Measurements from ENCODE around the gene LIMS2.

LIMS2 gene

GRCh38 chr2:127673291-127674069 is 1.9 kb downstream of the LIMS2 start:
- DNase-seq, result no peak

- DNase-seq, result no peak
These were observed 2.7 kb downstream of the LIMS2 start for GRCh38 chr2:127672341-127673224.

- DNase-seq, result no peak
These were observed 3.6 kb downstream of the LIMS2 start for GRCh38 chr2:127671557-127672302.

GRCh38 chr2:127670957-127671290 is 4.4 kb downstream of the LIMS2 start:
- DNase-seq, result no peak

- DNase-seq, result no peak
These were observed 5.0 kb downstream of the LIMS2 start for GRCh38 chr2:127670055-127670956.

GRCh38 chr2:127669056-127669455 is 6.3 kb downstream of the LIMS2 start:
- no peak for DNase-seq

GRCh38 chr2:127665267-127665893 is 9.9 kb downstream of the LIMS2 start:
- no peak for DNase-seq

GRCh38 chr2:127664895-127665225 is 10.5 kb downstream of the LIMS2 start:
- no peak for DNase-seq

- DNase-seq, result no peak
These were observed 11.1 kb downstream of the LIMS2 start for GRCh38 chr2:127664065-127664894.

GRCh38 chr2:127663566-127664064 is 11.7 kb downstream of the LIMS2 start:
- DNase-seq, result no peak

- no peak for DNase-seq
These were observed 12.3 kb downstream of the LIMS2 start for GRCh38 chr2:127662937-127663565.

- DNase-seq, result no peak
These were observed 13.3 kb downstream of the LIMS2 start for GRCh38 chr2:127661949-127662510.

GRCh38 chr2:127661072-127661649 is 14.2 kb downstream of the LIMS2 start:
- DNase-seq, result no peak

- DNase-seq, result no peak
These were observed 15.1 kb downstream of the LIMS2 start for GRCh38 chr2:127660291-127660578.

GRCh38 chr2:127659408-127660290 is 15.7 kb downstream of the LIMS2 start:
- DNase-seq, result no peak

GRCh38 chr2:127658641-127659407 is 16.5 kb downstream of the LIMS2 start:
- no peak for DNase-seq

- no peak for DNase-seq
These were observed 17.2 kb downstream of the LIMS2 start for GRCh38 chr2:127658146-127658545.

GRCh38 chr2:127657232-127657595 is 18.1 kb downstream of the LIMS2 start:
- no peak for DNase-seq

Measured in stimulated activated CD4-positive, alpha-beta T cell treated with anti-CD3 and anti-CD28 coated beads, Interleukin-2, amount 100 ng/mL, for 48 hours (primary cell).